Measurements from ENCODE around the gene SDR42E2.
A peak's percentile ranks its signal among the peaks of the same experiment; 100 is the strongest.

SDR42E2 gene

DNA sequence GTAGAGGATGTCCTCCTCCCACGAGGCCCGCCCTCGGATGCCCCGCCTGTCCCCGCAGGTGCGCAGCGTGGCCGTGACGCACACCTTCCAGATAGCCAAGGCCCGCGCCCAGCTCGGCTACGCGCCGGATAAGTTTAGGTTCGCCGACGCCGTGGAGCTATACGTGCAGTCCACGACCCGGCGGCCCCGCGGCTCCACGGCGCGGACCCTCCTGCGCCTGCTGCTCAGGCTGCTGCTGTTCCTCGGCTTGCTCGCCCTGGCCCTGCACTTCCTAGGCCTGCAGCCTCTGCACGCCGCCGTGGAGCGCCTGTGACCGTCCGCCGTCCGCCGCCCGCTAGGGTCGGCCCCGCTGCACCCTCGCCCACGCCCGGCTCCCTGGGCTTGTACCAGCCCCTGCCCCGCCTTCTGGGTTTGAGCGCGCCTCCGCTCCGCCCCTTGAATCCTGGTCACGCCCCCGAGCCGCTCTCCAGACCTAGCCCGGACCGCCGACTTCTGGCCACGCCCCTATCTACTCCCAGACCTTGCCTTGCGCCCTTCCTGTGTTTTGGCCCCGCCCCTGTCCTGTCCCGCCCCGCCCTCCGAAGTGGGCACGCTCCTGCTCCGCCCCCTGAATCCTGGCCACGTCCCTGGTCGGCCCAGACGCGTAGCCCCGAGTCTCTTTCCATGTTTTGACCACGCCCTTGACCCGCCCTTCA lies 27.9 kb downstream of the SDR42E2 start (continued):
- TF ChIP-seq ZNF639 (tag by site-specific recombination; IDR thresholded peaks at IDR 0.05) (no peak), ATF2 (tag by site-specific recombination; IDR thresholded peaks at IDR 0.05; ENCODE audit: low read depth) (no peak), ZNF140 (tag by site-specific recombination; IDR thresholded peaks at IDR 0.05) (no peak), ZNF791 (tag by site-specific recombination; IDR thresholded peaks at IDR 0.05) (no peak), ZNF341 (tag by site-specific recombination; IDR thresholded peaks at IDR 0.05; ENCODE audit: low read depth) (no peak; the same call in 1 of the 2 replicates), ZNF366 (tag by site-specific recombination; conservative IDR thresholded peaks at IDR 0.05) (no peak), ZNF132 (tag by site-specific recombination; IDR thresholded peaks at IDR 0.05; ENCODE audit: borderline replicate concordance) (no peak), ZNF169 (tag by site-specific recombination; IDR thresholded peaks at IDR 0.05) (0 out of 2 replicates have a peak, but pooled peaks have one; percentile 37), ZNF501 (tag by site-specific recombination; IDR thresholded peaks at IDR 0.05) (0 out of 2 replicates have a peak, but pooled peaks have one; percentile 27), MYNN (tag by site-specific recombination; IDR thresholded peaks at IDR 0.05; ENCODE audit: borderline replicate concordance) (no peak), ZNF585B (tag by site-specific recombination; IDR thresholded peaks at IDR 0.05) (no peak), ZNF621 (tag by site-specific recombination; IDR thresholded peaks at IDR 0.05) (no peak), ZNF2 (tag by site-specific recombination; IDR thresholded peaks at IDR 0.05) (0 out of 2 replicates have a peak, but pooled peaks have one; percentile 58), SCRT2 (tag by site-specific recombination; IDR thresholded peaks at IDR 0.05) (no peak), FEZF1 (tag by site-specific recombination; IDR thresholded peaks at IDR 0.05) (no peak), ZNF335 (tag by site-specific recombination; conservative IDR thresholded peaks at IDR 0.05) (peak; percentile 65), ZNF48 (tag by site-specific recombination; IDR thresholded peaks at IDR 0.05) (no peak), ZNF221 (tag by site-specific recombination; IDR thresholded peaks at IDR 0.05; ENCODE audit: borderline replicate concordance) (no peak), OVOL3 (tag by site-specific recombination; IDR thresholded peaks at IDR 0.05) (no peak), ZNF23 (tag by site-specific recombination; IDR thresholded peaks at IDR 0.05; ENCODE audit: borderline replicate concordance) (no peak), ZNF626 (tag by site-specific recombination; IDR thresholded peaks at IDR 0.05) (no peak), ZBTB48 (tag by site-specific recombination; IDR thresholded peaks at IDR 0.05) (peak; percentile 59), ZBTB8A (tag by site-specific recombination; IDR thresholded peaks at IDR 0.05) (peak; percentile 73), ZNF529 (tag by site-specific recombination; IDR thresholded peaks at IDR 0.05; ENCODE audit: insufficient replicate concordance) (no peak), ZNF37A (tag by site-specific recombination; IDR thresholded peaks at IDR 0.05) (no peak), ZNF391 (tag by site-specific recombination; IDR thresholded peaks at IDR 0.05; ENCODE audit: borderline replicate concordance, low read depth) (no peak), ZNF530 (tag by site-specific recombination; IDR thresholded peaks at IDR 0.05; ENCODE audit: low read depth) (no peak), ZNF623 (tag by site-specific recombination; IDR thresholded peaks at IDR 0.05) (no peak), KLF10 (tag by site-specific recombination; IDR thresholded peaks at IDR 0.05) (peak; percentile 99), ZNF654 (tag by site-specific recombination; IDR thresholded peaks at IDR 0.05; ENCODE audit: low read depth) (no peak)
- TF ChIP-seq, protein P1, sequence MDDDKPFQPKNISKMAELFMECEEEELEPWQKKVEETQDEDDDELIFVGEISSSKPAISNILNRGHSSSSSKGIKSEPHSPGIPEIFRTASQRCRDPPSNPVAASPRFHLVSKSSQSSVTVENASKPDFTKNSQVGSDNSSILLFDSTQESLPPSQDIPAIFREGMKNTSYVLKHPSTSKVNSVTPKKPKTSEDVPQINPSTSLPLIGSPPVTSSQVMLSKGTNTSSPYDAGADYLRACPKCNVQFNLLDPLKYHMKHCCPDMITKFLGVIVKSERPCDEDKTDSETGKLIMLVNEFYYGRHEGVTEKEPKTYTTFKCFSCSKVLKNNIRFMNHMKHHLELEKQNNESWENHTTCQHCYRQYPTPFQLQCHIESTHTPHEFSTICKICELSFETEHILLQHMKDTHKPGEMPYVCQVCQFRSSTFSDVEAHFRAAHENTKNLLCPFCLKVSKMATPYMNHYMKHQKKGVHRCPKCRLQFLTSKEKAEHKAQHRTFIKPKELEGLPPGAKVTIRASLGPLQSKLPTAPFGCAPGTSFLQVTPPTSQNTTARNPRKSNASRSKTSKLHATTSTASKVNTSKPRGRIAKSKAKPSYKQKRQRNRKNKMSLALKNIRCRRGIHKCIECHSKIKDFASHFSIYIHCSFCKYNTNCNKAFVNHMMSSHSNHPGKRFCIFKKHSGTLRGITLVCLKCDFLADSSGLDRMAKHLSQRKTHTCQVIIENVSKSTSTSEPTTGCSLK (tag by site-specific recombination; IDR thresholded peaks at IDR 0.05): no peak
- TF ChIP-seq, protein P2, sequence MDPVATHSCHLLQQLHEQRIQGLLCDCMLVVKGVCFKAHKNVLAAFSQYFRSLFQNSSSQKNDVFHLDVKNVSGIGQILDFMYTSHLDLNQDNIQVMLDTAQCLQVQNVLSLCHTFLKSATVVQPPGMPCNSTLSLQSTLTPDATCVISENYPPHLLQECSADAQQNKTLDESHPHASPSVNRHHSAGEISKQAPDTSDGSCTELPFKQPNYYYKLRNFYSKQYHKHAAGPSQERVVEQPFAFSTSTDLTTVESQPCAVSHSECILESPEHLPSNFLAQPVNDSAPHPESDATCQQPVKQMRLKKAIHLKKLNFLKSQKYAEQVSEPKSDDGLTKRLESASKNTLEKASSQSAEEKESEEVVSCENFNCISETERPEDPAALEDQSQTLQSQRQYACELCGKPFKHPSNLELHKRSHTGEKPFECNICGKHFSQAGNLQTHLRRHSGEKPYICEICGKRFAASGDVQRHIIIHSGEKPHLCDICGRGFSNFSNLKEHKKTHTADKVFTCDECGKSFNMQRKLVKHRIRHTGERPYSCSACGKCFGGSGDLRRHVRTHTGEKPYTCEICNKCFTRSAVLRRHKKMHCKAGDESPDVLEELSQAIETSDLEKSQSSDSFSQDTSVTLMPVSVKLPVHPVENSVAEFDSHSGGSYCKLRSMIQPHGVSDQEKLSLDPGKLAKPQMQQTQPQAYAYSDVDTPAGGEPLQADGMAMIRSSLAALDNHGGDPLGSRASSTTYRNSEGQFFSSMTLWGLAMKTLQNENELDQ (tag by site-specific recombination; IDR thresholded peaks at IDR 0.05; ENCODE audit: low read depth): no peak
- TF ChIP-seq, protein P3, sequence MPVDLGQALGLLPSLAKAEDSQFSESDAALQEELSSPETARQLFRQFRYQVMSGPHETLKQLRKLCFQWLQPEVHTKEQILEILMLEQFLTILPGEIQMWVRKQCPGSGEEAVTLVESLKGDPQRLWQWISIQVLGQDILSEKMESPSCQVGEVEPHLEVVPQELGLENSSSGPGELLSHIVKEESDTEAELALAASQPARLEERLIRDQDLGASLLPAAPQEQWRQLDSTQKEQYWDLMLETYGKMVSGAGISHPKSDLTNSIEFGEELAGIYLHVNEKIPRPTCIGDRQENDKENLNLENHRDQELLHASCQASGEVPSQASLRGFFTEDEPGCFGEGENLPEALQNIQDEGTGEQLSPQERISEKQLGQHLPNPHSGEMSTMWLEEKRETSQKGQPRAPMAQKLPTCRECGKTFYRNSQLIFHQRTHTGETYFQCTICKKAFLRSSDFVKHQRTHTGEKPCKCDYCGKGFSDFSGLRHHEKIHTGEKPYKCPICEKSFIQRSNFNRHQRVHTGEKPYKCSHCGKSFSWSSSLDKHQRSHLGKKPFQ (tag by site-specific recombination; IDR thresholded peaks at IDR 0.05): no peak

All from HEK293 (cell line).